Glomerular endothelial cell (primary cell): ENCODE results near the gene STYXL2. TPM values are rescaled to one million over a fixed set of nuclear protein-coding genes. Genes with fewer than 3 reads are reported as not detected.

Experiments used
- DNase-seq: peaks from one replicate; pipeline ENCODE4 v3.0.0-alpha.2; 2011; ENCODE audit warnings: low read depth, low spot score; ENCODE audit errors: extremely low read depth
- total RNA-seq: library from RNA; depleted of rRNA; stranded (reverse); fragments of >200 nt; gene quantifications from 2 replicates; pipeline ENCODE4 v1.2.3, GENCODE V29; 2015

STYXL2 gene
- total RNA-seq, 1 donor from 2014 or later, result not detected

- DNase-seq, result no peak
Measured at GRCh38 chr1:167077128-167077867, 16.6 kb upstream of the STYXL2 start.

- DNase-seq, result no peak
Measured at GRCh38 chr1:167077868-167078210, 16.0 kb upstream of the STYXL2 start.

GRCh38 chr1:167081594-167082156 lies 12.2 kb upstream of the STYXL2 start:
- no peak for DNase-seq

GRCh38 chr1:167082511-167083027 lies 11.3 kb upstream of the STYXL2 start:
- no peak for DNase-seq

- DNase-seq, result no peak
Measured at GRCh38 chr1:167083066-167083665, 10.7 kb upstream of the STYXL2 start.

GRCh38 chr1:167083871-167084270 lies 10.0 kb upstream of the STYXL2 start:
- no peak for DNase-seq

- no peak for DNase-seq
Measured at GRCh38 chr1:167084757-167085156, 9.1 kb upstream of the STYXL2 start.

GRCh38 chr1:167086033-167086432 lies 7.8 kb upstream of the STYXL2 start:
- no peak for DNase-seq

GRCh38 chr1:167086768-167087167 lies 7.1 kb upstream of the STYXL2 start:
- no peak for DNase-seq

- no peak for DNase-seq
Measured at GRCh38 chr1:167088746-167089417, 5.0 kb upstream of the STYXL2 start.

GRCh38 chr1:167089939-167090313 lies 3.9 kb upstream of the STYXL2 start:
- DNase-seq, result no peak

GRCh38 chr1:167090314-167090942 lies 3.4 kb upstream of the STYXL2 start, which contains the start of gene GPA33:
Gene GPA33 (minus strand): TSS chr1:167090377. CDS start chr1:167090287, 90 bp downstream.
- DNase-seq, result no peak

- DNase-seq, result no peak
Measured at GRCh38 chr1:167092653-167093052, 1.2 kb upstream of the STYXL2 start.

- DNase-seq, result no peak
Measured at GRCh38 chr1:167094690-167095089, 815 bp downstream of the STYXL2 start.

GRCh38 chr1:167095368-167095767 lies 1.5 kb downstream of the STYXL2 start:
- no peak for DNase-seq

- DNase-seq, result no peak
Measured at GRCh38 chr1:167099851-167100250, 6.0 kb downstream of the STYXL2 start.

GRCh38 chr1:167100730-167101129 lies 6.9 kb downstream of the STYXL2 start:
- no peak for DNase-seq

- no peak for DNase-seq
Measured at GRCh38 chr1:167101754-167102153, 7.9 kb downstream of the STYXL2 start.

GRCh38 chr1:167102906-167103573 lies 9.2 kb downstream of the STYXL2 start:
- DNase-seq, result no peak

GRCh38 chr1:167104256-167104633 lies 10.4 kb downstream of the STYXL2 start:
- no peak for DNase-seq
